Smooth muscle cell (in vitro differentiated cells): ENCODE data around the gene LMAN1L. TPM values are rescaled to one million over a fixed set of nuclear protein-coding genes. Genes with fewer than 3 reads are reported as not detected.

ENCODE experiments used
- DNase-seq: peaks from one replicate; lab custom pipeline; 2025; ENCODE audit not compliant: unreplicated experiment; lab: John Stamatoyannopoulos, UW
- H2AFZ ChIP-seq: fragments of 200-600 bp; sonication (generic); 2 replicates; pipeline ENCODE4 v1.6.0; 2016; ENCODE audit warnings: antibody characterized with exemption, low read depth, mild to moderate bottlenecking
- H3F3A ChIP-seq: fragments of 200-600 bp; sonication (generic); 2 replicates; pipeline ENCODE4 v1.6.0; 2017; ENCODE audit warnings: antibody characterized with exemption, low read depth
- H3K27ac ChIP-seq: fragments of 200-600 bp; sonication (generic); 2 replicates; pipeline ENCODE4 v1.5.1; 2016; ENCODE audit warnings: low read depth, mild to moderate bottlenecking
- H3K27me3 ChIP-seq: fragments of 200-600 bp; sonication (generic); 2 replicates; pipeline ENCODE4 v1.6.1; 2016; ENCODE audit warnings: low read depth, mild to moderate bottlenecking
- H3K36me3 ChIP-seq: fragments of 200-600 bp; sonication (generic); 2 replicates; pipeline ENCODE4 v1.5.1; 2016; ENCODE audit warnings: low read depth
- H3K4me1 ChIP-seq: fragments of 200-600 bp; sonication (generic); 2 replicates; pipeline ENCODE4 v1.5.1; 2016; ENCODE audit warnings: low read depth
- H3K4me2 ChIP-seq: fragments of 200-600 bp; sonication (generic); 2 replicates; pipeline ENCODE4 v1.6.0; 2016; ENCODE audit warnings: mild to moderate bottlenecking
- H3K4me3 ChIP-seq: fragments of 200-600 bp; sonication (generic); 2 replicates; pipeline ENCODE4 v1.5.1; 2016; ENCODE audit warnings: mild to moderate bottlenecking
- H3K79me2 ChIP-seq: fragments of 200-600 bp; sonication (generic); 2 replicates; pipeline ENCODE4 v1.6.0; 2016; ENCODE audit warnings: low read depth, mild to moderate bottlenecking
- H3K9ac ChIP-seq: fragments of 200-600 bp; sonication (generic); 2 replicates; pipeline ENCODE4 v1.6.0; 2016; ENCODE audit warnings: low read depth
- H3K9me3 ChIP-seq: fragments of 200-600 bp; sonication (generic); replicated peaks from 2 replicates; pipeline ENCODE4 v1.5.1; 2016; ENCODE audit warnings: low read depth
- H4K20me1 ChIP-seq: fragments of 200-600 bp; sonication (generic); 2 replicates; pipeline ENCODE4 v1.6.0; 2016; ENCODE audit warnings: low read depth
- CTCF ChIP-seq: fragments of 200-600 bp; sonication (generic); IDR thresholded peaks from 2 replicates; pipeline ENCODE4 v1.5.1; 2017; ENCODE audit warnings: borderline replicate concordance, mild to moderate bottlenecking, antibody characterized with exemption; ENCODE audit not compliant: insufficient read depth, poor library complexity, severe bottlenecking
- WGBS: methylation state at CpG from one replicate; pipeline ENCODE4 v1.1.7; 2016; ENCODE audit warnings: low lambda C conversion rate; 5-methylcytosine and 5-hydroxymethylcytosine counted together
- polyA plus RNA-seq: library from polyadenylated mRNA; unstranded; fragments of >200 nt; fragmentation: Nextera tagmentation; extraction: Ambion mirVana; gene quantifications from 2 replicates; pipeline ENCODE4 v1.2.1, GENCODE V29; 2016
- total RNA-seq: library from RNA; depleted of rRNA; stranded (reverse); fragments of >200 nt; gene quantifications from 2 replicates; pipeline ENCODE4 v1.2.3, GENCODE V29; 2014

The LMAN1L gene
- total and polyA plus RNA-seq, 2 experiments from 2014 or later: not detected

- 73% methylated on average over 5 of the region's 5 CpGs for WGBS
- H3K4me2 ChIP-seq: no peak overlapping the region
- peaks cover 3% of the 10 kb centered on the region for H3K4me1 ChIP-seq
- no peak for TF ChIP-seq CTCF
- no peak overlapping the region for H3K27ac ChIP-seq
- H2AFZ ChIP-seq: no peak overlapping the region
- H3K4me3 ChIP-seq: no peak overlapping the region
- H3K79me2 ChIP-seq: no peaks in the 10 kb centered on the region
- no peaks in the 10 kb centered on the region for H3K9me3 ChIP-seq
- H3K36me3 ChIP-seq: no peaks in the 10 kb centered on the region
- no peaks in the 10 kb centered on the region for H3F3A ChIP-seq
- H3K9ac ChIP-seq: no peak overlapping the region
- DNase-seq: no peak
- no peaks in the 10 kb centered on the region for H4K20me1 ChIP-seq
- peaks cover 55% of the 10 kb centered on the region for H3K27me3 ChIP-seq
These were observed 15.0 kb downstream of the LMAN1L start for GRCh38 chr15:74827614-74828013.

GRCh38 chr15:74828835-74829234 lies 16.2 kb downstream of the LMAN1L start:
- H3K27ac ChIP-seq: no peak overlapping the region
- H3K4me1 ChIP-seq: peaks cover 3% of the 10 kb centered on the region
- H4K20me1 ChIP-seq: no peaks in the 10 kb centered on the region
- H2AFZ ChIP-seq: no peak overlapping the region
- H3K9me3 ChIP-seq: no peaks in the 10 kb centered on the region
- 86% methylated on average over 6 of the region's 6 CpGs for WGBS
- no peaks in the 10 kb centered on the region for H3K36me3 ChIP-seq
- no peaks in the 10 kb centered on the region for H3K79me2 ChIP-seq
- no peak overlapping the region for H3K9ac ChIP-seq
- no peak for DNase-seq
- H3K27me3 ChIP-seq: peaks cover 55% of the 10 kb centered on the region
- no peaks in the 10 kb centered on the region for H3F3A ChIP-seq
- H3K4me3 ChIP-seq: no peak overlapping the region
- H3K4me2 ChIP-seq: no peak overlapping the region
- TF ChIP-seq CTCF: no peak

GRCh38 chr15:74829486-74829885 lies 16.9 kb downstream of the LMAN1L start:
- Histone ChIP-seq H2AFZ (no peak overlapping the region), H3F3A (no peaks in the 10 kb centered on the region), H3K9ac (no peak overlapping the region), H3K4me2 (no peak overlapping the region), H3K36me3 (no peaks in the 10 kb centered on the region), H3K9me3 (no peaks in the 10 kb centered on the region), H3K4me1 (peaks cover 3% of the 10 kb centered on the region), H4K20me1 (no peaks in the 10 kb centered on the region), H3K27me3 (peaks cover 48% of the 10 kb centered on the region), H3K79me2 (no peaks in the 10 kb centered on the region), H3K4me3 (no peak overlapping the region), H3K27ac (no peak overlapping the region)
- TF ChIP-seq CTCF: no peak
- WGBS: 82% methylated on average over 3 of the region's 3 CpGs
- DNase-seq: no peak

- H3F3A ChIP-seq: no peaks in the 10 kb centered on the region
- no peak overlapping the region for H3K27ac ChIP-seq
- peaks cover 3% of the 10 kb centered on the region for H3K4me1 ChIP-seq
- peaks cover 43% of the 10 kb centered on the region for H3K27me3 ChIP-seq
- WGBS: 80% methylated on average over 6 of the region's 6 CpGs
- no peak overlapping the region for H3K4me2 ChIP-seq
- no peak overlapping the region for H2AFZ ChIP-seq
- DNase-seq: no peak
- H3K36me3 ChIP-seq: no peaks in the 10 kb centered on the region
- no peaks in the 10 kb centered on the region for H3K9me3 ChIP-seq
- H4K20me1 ChIP-seq: no peaks in the 10 kb centered on the region
- no peak overlapping the region for H3K9ac ChIP-seq
- H3K4me3 ChIP-seq: no peak overlapping the region
- TF ChIP-seq CTCF: no peak
- no peaks in the 10 kb centered on the region for H3K79me2 ChIP-seq
These were observed 17.4 kb downstream of the LMAN1L start for GRCh38 chr15:74829991-74830390.
